Thyroid gland (tissue), 4 donors: ENCODE measurements around the gene C12orf42.

ENCODE experiments used
- CTCF ChIP-seq, 6 experiments: fragments of 200-600 bp in 3 of 6; fragments of 450-650 bp in 3 of 6; sonication (generic) in 3 of 6; IDR thresholded peaks; one replicate each; pipeline ENCODE4 v1.5.1; 2016 to 2019; ENCODE audit warnings: antibody characterized with exemption in 6 of 6, mild to moderate bottlenecking in 2 of 6, inconsistent platforms in 1 of 6, moderate library complexity in 1 of 6
- POLR2A ChIP-seq, 2 donors: fragments of 450-650 bp; IDR thresholded peaks; one replicate each; pipeline ENCODE4 v1.6.1; 2017; ENCODE audit warnings: antibody characterized with exemption in 2 of 2, mild to moderate bottlenecking in 2 of 2, moderate library complexity in 1 of 2

GRCh38 chr12:103303484-103303883 is 192.3 kb downstream of the C12orf42 start:
- TF ChIP-seq CTCF (IDR thresholded peaks at IDR 0.05) (no peak), POLR2A (IDR thresholded peaks at IDR 0.05) (no peak)
